Neuronal stem cell (in vitro differentiated cells): ENCODE measurements around the gene TP73.

Experiments used
- DNase-seq: peaks from one replicate; pipeline ENCODE4 v3.0.0-alpha.2; 2013; ENCODE audit warnings: low spot score
- H2AFZ ChIP-seq: one replicate; pipeline ENCODE4 v1.6.1; 2013; ENCODE audit warnings: mild to moderate bottlenecking, low read length, inconsistent platforms
- H2AK5ac ChIP-seq: 2 replicates; pipeline ENCODE4 v1.6.1; 2013; ENCODE audit warnings: low read depth, mild to moderate bottlenecking, inconsistent platforms, low read length, moderate library complexity, mixed read lengths
- H2BK120ac ChIP-seq: 2 replicates; pipeline ENCODE4 v1.6.1; 2013; ENCODE audit warnings: low read depth, mild to moderate bottlenecking, inconsistent platforms, low read length, moderate library complexity, mixed read lengths
- H2BK12ac ChIP-seq: one replicate; pipeline ENCODE4 v1.6.1; 2013; ENCODE audit warnings: low read length, inconsistent platforms
- H2BK15ac ChIP-seq: 2 replicates; pipeline ENCODE4 v1.6.1; 2013; ENCODE audit warnings: mild to moderate bottlenecking, low read length, inconsistent platforms, mixed read lengths
- H2BK5ac ChIP-seq: one replicate; pipeline ENCODE4 v1.6.1; 2013; ENCODE audit warnings: inconsistent platforms, mild to moderate bottlenecking, low read length, moderate library complexity
- H3K14ac ChIP-seq: one replicate; pipeline ENCODE4 v1.6.1; 2013; ENCODE audit warnings: low read length, inconsistent platforms
- H3K18ac ChIP-seq: 2 replicates; pipeline ENCODE4 v1.6.1; 2013; ENCODE audit warnings: low read length, inconsistent platforms
- H3K23ac ChIP-seq: 2 replicates; pipeline ENCODE4 v1.6.1; 2013; ENCODE audit warnings: low read depth, mild to moderate bottlenecking, mixed read lengths, low read length, inconsistent platforms; ENCODE audit not compliant: poor library complexity
- H3K27ac ChIP-seq: replicated peaks from 3 replicates; pipeline ENCODE4 v1.5.1; 2013; ENCODE audit warnings: low read length, inconsistent platforms
- H3K27me3 ChIP-seq, 3 experiments: 2 replicates each; pipeline ENCODE4 v1.6.1; 2013; ENCODE audit warnings: low read length in 3 of 3, mild to moderate bottlenecking in 2 of 3, inconsistent platforms in 1 of 3, low read depth in 1 of 3, mixed read lengths in 1 of 3, moderate library complexity in 1 of 3; ENCODE audit not compliant: control insufficient read depth in 3 of 3, insufficient read depth in 3 of 3
- H3K36me3 ChIP-seq, 2 donors: replicated peaks in 1 of 2; 2 replicates each; pipeline ENCODE4 v1.6.1; 2013; ENCODE audit warnings: low read length in 2 of 2; ENCODE audit not compliant: control insufficient read depth in 2 of 2, insufficient read depth in 2 of 2
- H3K4ac ChIP-seq: 2 replicates; pipeline ENCODE4 v1.6.1; 2013; ENCODE audit warnings: inconsistent platforms, mild to moderate bottlenecking, low read length, moderate library complexity
- H3K4me1 ChIP-seq, 2 donors: 1 replicate in 1 of 2; 2 replicates in 1 of 2; pipeline ENCODE4 v1.6.1; 2013; ENCODE audit warnings: low read length in 2 of 2, low read depth in 1 of 2; ENCODE audit not compliant: control insufficient read depth in 2 of 2, insufficient read depth in 1 of 2
- H3K4me2 ChIP-seq: one replicate; pipeline ENCODE4 v1.6.1; 2013; ENCODE audit warnings: mild to moderate bottlenecking, low read length, inconsistent platforms; ENCODE audit not compliant: insufficient read depth, poor library complexity, severe bottlenecking
- H3K4me3 ChIP-seq, 2 donors: 2 replicates each; pipeline ENCODE4 v1.5.1; 2013; ENCODE audit warnings: low read length in 2 of 2, mild to moderate bottlenecking in 2 of 2, inconsistent platforms in 1 of 2, moderate library complexity in 1 of 2
- H3K79me1 ChIP-seq: one replicate; pipeline ENCODE4 v1.6.1; 2013; ENCODE audit warnings: low read depth, mild to moderate bottlenecking, inconsistent platforms, low read length, moderate library complexity
- H3K9ac ChIP-seq: one replicate; pipeline ENCODE4 v1.6.1; 2013; ENCODE audit warnings: mild to moderate bottlenecking, low read depth, low read length, inconsistent platforms; ENCODE audit not compliant: poor library complexity
- H3K9me3 ChIP-seq, 2 donors: replicated peaks in 1 of 2; 2 replicates each; pipeline versions ENCODE3 to v1.6.1; 2013; ENCODE audit warnings: low read length in 2 of 2, mild to moderate bottlenecking in 2 of 2, inconsistent platforms in 1 of 2, low read depth in 1 of 2, mixed read lengths in 1 of 2, moderate library complexity in 1 of 2; ENCODE audit not compliant: control insufficient read depth in 2 of 2, insufficient read depth in 1 of 2
- H4K8ac ChIP-seq: one replicate; pipeline ENCODE4 v1.6.1; 2013; ENCODE audit warnings: low read depth, mild to moderate bottlenecking, inconsistent platforms, low read length, moderate library complexity
- H4K91ac ChIP-seq: one replicate; pipeline ENCODE4 v1.6.1; 2013; ENCODE audit warnings: low read length, low read depth, mild to moderate bottlenecking, inconsistent platforms; ENCODE audit not compliant: poor library complexity
- WGBS, 2 donors: extraction: QIAGEN DNeasy Blood & Tissue Kit; methylation state at CpG; one replicate each; pipeline ENCODE4 v1.1.7; 2013; ENCODE audit warnings: missing lambda C conversion rate in 2 of 2, mixed read lengths in 1 of 2; ENCODE audit not compliant: insufficient read length in 2 of 2, insufficient replicate concordance in 1 of 2; ENCODE audit errors: extremely low coverage in 2 of 2; 5-methylcytosine and 5-hydroxymethylcytosine counted together

TP73 gene

DNA sequence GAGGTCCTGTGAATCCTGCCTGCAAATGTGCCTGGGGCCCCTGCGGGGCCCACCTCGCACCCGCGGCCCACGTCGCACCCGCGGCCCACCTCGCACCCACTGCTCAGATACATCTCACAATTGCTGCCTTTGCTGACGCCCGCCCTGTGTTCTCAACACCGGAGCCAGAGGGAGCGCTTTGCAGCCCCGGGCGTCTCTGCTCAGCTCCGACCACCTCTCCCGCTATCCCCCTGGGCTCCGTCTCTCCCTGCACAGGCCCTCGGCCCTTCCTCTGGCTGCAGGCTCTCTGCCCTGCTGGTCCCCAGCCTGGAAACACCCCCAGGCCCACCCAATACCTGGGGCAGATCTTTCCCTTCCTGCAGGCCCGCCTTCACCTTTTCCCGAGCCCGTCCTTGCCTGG, 44.8 kb downstream of the TP73 start:
- H3K79me1 ChIP-seq, result peaks cover 3% of the 10 kb centered on the region
- no peak overlapping the region for H3K4me2 ChIP-seq
- no peak overlapping the region for H4K91ac ChIP-seq
- peak overlapping the region; percentile 98 for H2AK5ac ChIP-seq
- no peak overlapping the region for H3K4me3 ChIP-seq
- H3K14ac ChIP-seq, result peak overlapping the region; percentile 94
- no peak overlapping the region for H2BK120ac ChIP-seq
- H3K27ac ChIP-seq, result no peak overlapping the region
- H2AFZ ChIP-seq, result no peak overlapping the region
- H3K27me3 ChIP-seq, result peaks cover 0 to 63% (median 3%) of the 10 kb centered on the region in 3 experiments
- H4K8ac ChIP-seq, result no peak overlapping the region
- peak overlapping the region; percentile 80 for H3K23ac ChIP-seq
- H3K4ac ChIP-seq, result no peak overlapping the region
- H2BK5ac ChIP-seq, result peak overlapping the region; percentile 82
- peak overlapping the region; percentile 89 for H2BK15ac ChIP-seq
- H3K4me1 ChIP-seq, result peaks cover 4 to 5% of the 10 kb centered on the region in 2 donors
- no peak for DNase-seq
- WGBS, 2 donors, result no CpG with 5 or more reads among the region's 22 CpGs
- no peaks in the 10 kb centered on the region for H3K36me3 ChIP-seq
- peak overlapping the region; percentile 44 for H3K9ac ChIP-seq
- H3K9me3 ChIP-seq, result no peaks in the 10 kb centered on the region
- peak overlapping the region; percentile 64 for H3K18ac ChIP-seq
- H2BK12ac ChIP-seq, result peak overlapping the region; percentile 90

DNA sequence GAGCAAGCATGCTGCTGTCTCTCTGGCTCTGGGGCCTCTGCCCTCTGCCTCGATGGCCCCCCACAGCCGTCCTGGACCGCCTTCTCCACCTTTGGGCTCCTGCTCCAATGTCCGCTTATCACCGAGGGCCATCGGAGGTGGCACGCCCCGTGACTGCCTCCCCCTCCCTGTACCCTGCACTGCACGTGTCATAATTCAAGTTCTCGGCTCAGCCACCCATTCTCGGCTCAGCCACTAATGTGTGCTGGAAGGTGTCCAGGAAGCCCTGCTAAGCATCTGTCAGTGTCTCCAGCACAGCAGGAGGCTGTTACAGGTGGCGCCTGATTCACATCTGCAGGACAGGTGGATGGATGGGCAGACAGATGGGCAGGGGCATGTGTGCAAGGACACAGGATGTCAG, 45.5 kb downstream of the TP73 start:
- Histone ChIP-seq H2BK120ac (no peak overlapping the region), H2BK12ac (peak overlapping the region; percentile 94), H3K4me3 (no peak overlapping the region), H3K36me3 (no peaks in the 10 kb centered on the region), H3K23ac (no peak overlapping the region), H3K4me1 (peaks cover 5 to 6% of the 10 kb centered on the region in 2 donors), H3K14ac (peak overlapping the region; percentile 94), H2BK5ac (peak overlapping the region; percentile 82), H4K91ac (no peak overlapping the region), H3K9ac (peak overlapping the region; percentile 60), H3K79me1 (peaks cover 3% of the 10 kb centered on the region), H3K27ac (no peak overlapping the region), H2AFZ (no peak overlapping the region), H3K4ac (peak overlapping the region; percentile 84), H2AK5ac (peak overlapping the region; percentile 98), H3K27me3 (peaks cover 0 to 63% (median 3%) of the 10 kb centered on the region in 3 experiments), H3K4me2 (no peak overlapping the region), H4K8ac (no peak overlapping the region), H3K18ac (peak overlapping the region; percentile 48), H3K9me3 (no peaks in the 10 kb centered on the region), H2BK15ac (peak overlapping the region; percentile 89)
- WGBS, 2 donors, result no CpG with 5 or more reads among the region's 12 CpGs
- no peak for DNase-seq

DNA sequence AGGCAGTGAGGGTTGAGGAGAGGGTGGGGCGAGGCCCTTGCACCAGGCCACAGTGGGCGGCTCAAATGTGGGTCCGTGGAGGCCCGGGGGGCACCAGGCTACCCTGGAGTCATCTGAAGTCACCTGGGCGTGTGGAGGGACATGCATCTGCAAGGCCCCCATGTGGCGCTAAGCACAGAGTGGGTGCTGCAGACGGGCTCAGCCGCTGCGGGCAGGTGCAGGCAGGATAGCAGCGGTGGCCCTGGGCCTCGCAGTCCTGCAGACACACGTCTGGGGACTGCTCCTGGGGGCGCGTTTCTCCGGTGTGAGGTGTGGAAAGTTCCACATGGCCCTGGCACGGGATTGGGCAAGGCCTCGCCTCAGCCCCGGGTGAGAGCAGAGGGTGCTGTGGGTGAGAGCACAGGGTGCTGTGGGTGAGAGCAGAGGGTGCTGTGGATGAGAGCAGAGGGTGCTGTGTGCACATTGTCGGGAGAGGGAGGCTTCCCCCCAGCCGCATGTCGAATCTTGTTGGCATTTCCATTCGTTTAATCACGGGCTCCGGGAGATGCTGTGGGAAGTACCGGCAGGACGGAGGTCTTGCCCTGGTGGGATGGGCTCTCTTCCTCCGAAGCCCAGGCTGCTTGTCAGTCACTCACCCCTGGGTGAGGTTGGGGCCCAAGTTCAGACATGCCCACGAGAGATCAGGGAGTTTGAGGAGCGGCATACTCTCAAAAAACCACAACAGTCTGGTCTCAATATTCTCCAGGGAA, 46.5 kb downstream of the TP73 start:
- Histone ChIP-seq H3K18ac (peak overlapping the region; percentile 80), H3K27ac (no peak overlapping the region), H2BK120ac (peak overlapping the region; percentile 81), H3K9ac (peak overlapping the region; percentile 21), H3K27me3 (peaks cover 0 to 74% (median 3%) of the 10 kb centered on the region in 3 experiments), H3K4me3 (no peak overlapping the region), H2BK12ac (peak overlapping the region; percentile 58), H2BK15ac (peak overlapping the region; percentile 94), H3K9me3 (no peaks in the 10 kb centered on the region), H2AK5ac (peak overlapping the region; percentile 98), H3K4me2 (no peak overlapping the region), H3K23ac (peak overlapping the region; percentile 31), H3K36me3 (no peaks in the 10 kb centered on the region), H2AFZ (no peak overlapping the region), H3K79me1 (peaks cover 3% of the 10 kb centered on the region), H3K4me1 (peaks cover 14 to 15% of the 10 kb centered on the region in 2 donors), H4K91ac (no peak overlapping the region), H3K4ac (no peak overlapping the region), H2BK5ac (peak overlapping the region; percentile 82), H4K8ac (no peak overlapping the region), H3K14ac (peak overlapping the region; percentile 4)
- no CpG with 5 or more reads among the region's 29 CpGs for WGBS, 2 donors
- DNase-seq, result no peak

DNA sequence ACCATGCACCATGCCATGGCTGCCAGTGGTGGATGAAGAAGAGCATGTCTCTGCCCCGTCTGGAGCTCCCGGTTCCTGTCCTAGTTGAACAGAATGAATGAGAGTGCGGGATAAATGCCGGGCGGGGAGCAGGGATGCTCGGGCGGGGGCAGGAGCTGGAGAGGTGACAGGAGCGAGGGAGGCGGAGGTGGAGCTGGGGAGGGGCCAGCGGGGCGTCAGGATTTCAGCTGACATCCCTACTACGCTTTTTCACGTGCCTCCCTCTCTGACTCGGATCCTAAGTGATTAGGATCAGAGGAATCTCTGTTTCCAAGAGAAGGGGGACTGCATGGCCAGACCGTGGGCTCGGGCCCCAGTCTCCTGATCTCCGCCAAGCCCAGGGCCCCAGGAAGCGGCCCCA, 47.3 kb downstream of the TP73 start:
- Histone ChIP-seq H2BK120ac (peak overlapping the region; percentile 41), H3K14ac (peak overlapping the region; percentile 4), H3K4ac (no peak overlapping the region), H3K79me1 (peaks cover 2% of the 10 kb centered on the region), H2BK12ac (no peak overlapping the region), H3K4me1 (peaks cover 14 to 15% of the 10 kb centered on the region in 2 donors), H4K8ac (no peak overlapping the region), H3K27me3 (peaks cover 0 to 81% (median 3%) of the 10 kb centered on the region in 3 experiments), H3K23ac (peak overlapping the region; percentile 2), H2AFZ (no peak overlapping the region), H3K27ac (no peak overlapping the region), H2AK5ac (peak overlapping the region; percentile 68), H2BK5ac (no peak overlapping the region), H3K18ac (peak overlapping the region; percentile 8), H3K9me3 (no peaks in the 10 kb centered on the region), H4K91ac (no peak overlapping the region), H3K36me3 (no peaks in the 10 kb centered on the region), H3K9ac (no peak overlapping the region), H3K4me3 (no peak overlapping the region), H2BK15ac (no peak overlapping the region), H3K4me2 (no peak overlapping the region)
- DNase-seq, result no peak
- WGBS, 2 donors, result no CpG with 5 or more reads among the region's 18 CpGs
